Measurements from ENCODE around the gene CAPRIN2. TPM values are rescaled to one million over a fixed set of nuclear protein-coding genes. Genes with fewer than 3 reads are reported as not detected.

Gene CAPRIN2
- total RNA-seq, 6 experiments from 2014 or later: 13.3 to 21.4 (median 19.1) TPM

GRCh38 chr12:30729547-30729946 lies 25.2 kb downstream of the CAPRIN2 start:
- Mint-ChIP-seq H3K36me3 (ENCODE audit: low read depth) (peaks cover 32% of the 10 kb centered on the region), H3K9me3 (no peaks in the 10 kb centered on the region), H3K4me1 (ENCODE audit: low read depth) (peaks cover 45% of the 10 kb centered on the region), H3K27me3 (ENCODE audit: insufficient read depth) (no peaks in the 10 kb centered on the region), H3K27ac (no peak overlapping the region), H3K4me3 (no peak overlapping the region)
- no peak for TF ChIP-seq CTCF (IDR thresholded peaks at IDR 0.05)
- DNase-seq: no peak

GRCh38 chr12:30726647-30727046 lies 28.1 kb downstream of the CAPRIN2 start:
- no peak for DNase-seq
- Mint-ChIP-seq H3K36me3 (ENCODE audit: low read depth) (peaks cover 38% of the 10 kb centered on the region), H3K27me3 (ENCODE audit: insufficient read depth) (no peaks in the 10 kb centered on the region), H3K27ac (peak overlapping the region; percentile 77), H3K4me3 (no peak overlapping the region), H3K4me1 (ENCODE audit: low read depth) (peaks cover 41% of the 10 kb centered on the region), H3K9me3 (no peaks in the 10 kb centered on the region)
- TF ChIP-seq CTCF (IDR thresholded peaks at IDR 0.05): no peak

- no peaks in the 10 kb centered on the region for H3K9me3 Mint-ChIP-seq
- TF ChIP-seq CTCF (IDR thresholded peaks at IDR 0.05): no peak; the same call in 1 of the 2 replicates
- peaks cover 31% of the 10 kb centered on the region for H3K4me1 Mint-ChIP-seq (ENCODE audit: low read depth)
- H3K27ac Mint-ChIP-seq: peak overlapping the region; percentile 77
- peaks cover 36% of the 10 kb centered on the region for H3K36me3 Mint-ChIP-seq (ENCODE audit: low read depth)
- H3K4me3 Mint-ChIP-seq: peak overlapping the region; percentile 68
- no peaks in the 10 kb centered on the region for H3K27me3 Mint-ChIP-seq (ENCODE audit: insufficient read depth)
- peak; percentile 68 for DNase-seq
These were observed 29.0 kb downstream of the CAPRIN2 start for GRCh38 chr12:30725739-30726138.

GRCh38 chr12:30719060-30719459 lies 35.7 kb downstream of the CAPRIN2 start:
- peaks cover 45% of the 10 kb centered on the region for H3K36me3 Mint-ChIP-seq (ENCODE audit: low read depth)
- no peaks in the 10 kb centered on the region for H3K9me3 Mint-ChIP-seq
- peak; percentile 88 for DNase-seq
- no peak for TF ChIP-seq CTCF (IDR thresholded peaks at IDR 0.05)
- H3K27ac Mint-ChIP-seq: peak overlapping the region; percentile 80
- no peaks in the 10 kb centered on the region for H3K27me3 Mint-ChIP-seq (ENCODE audit: insufficient read depth)
- peaks cover 30% of the 10 kb centered on the region for H3K4me1 Mint-ChIP-seq (ENCODE audit: low read depth)
- peak overlapping the region; percentile 63 for H3K4me3 Mint-ChIP-seq

GRCh38 chr12:30707613-30708342 lies 47.0 kb downstream of the CAPRIN2 start:
- no peaks in the 10 kb centered on the region; the same call in 1 of the 2 replicates for H3K27me3 Mint-ChIP-seq (ENCODE audit: insufficient read depth)
- H3K4me1 Mint-ChIP-seq (ENCODE audit: low read depth): peaks cover 10% of the 10 kb centered on the region; the same call in 1 of the 2 replicates
- no peak overlapping the region for H3K27ac Mint-ChIP-seq
- TF ChIP-seq CTCF (IDR thresholded peaks at IDR 0.05): no peak
- peaks cover 12% of the 10 kb centered on the region for H3K36me3 Mint-ChIP-seq (ENCODE audit: low read depth)
- no peaks in the 10 kb centered on the region for H3K9me3 Mint-ChIP-seq
- no peak overlapping the region for H3K4me3 Mint-ChIP-seq
- no peak for DNase-seq

All from HFFc6 (cell line).